ENCODE data around the gene ADNP2.
A peak's percentile ranks its signal among the peaks of the same experiment; 100 is the strongest.

ADNP2 gene

GRCh38 chr18:80172056-80172455 is 63.0 kb downstream of the ADNP2 start:
- DNase-seq (ENCODE audit: low spot score) = no peak

GRCh38 chr18:80173060-80173459 is 64.0 kb downstream of the ADNP2 start:
- DNase-seq (ENCODE audit: low spot score) = no peak

DNA sequence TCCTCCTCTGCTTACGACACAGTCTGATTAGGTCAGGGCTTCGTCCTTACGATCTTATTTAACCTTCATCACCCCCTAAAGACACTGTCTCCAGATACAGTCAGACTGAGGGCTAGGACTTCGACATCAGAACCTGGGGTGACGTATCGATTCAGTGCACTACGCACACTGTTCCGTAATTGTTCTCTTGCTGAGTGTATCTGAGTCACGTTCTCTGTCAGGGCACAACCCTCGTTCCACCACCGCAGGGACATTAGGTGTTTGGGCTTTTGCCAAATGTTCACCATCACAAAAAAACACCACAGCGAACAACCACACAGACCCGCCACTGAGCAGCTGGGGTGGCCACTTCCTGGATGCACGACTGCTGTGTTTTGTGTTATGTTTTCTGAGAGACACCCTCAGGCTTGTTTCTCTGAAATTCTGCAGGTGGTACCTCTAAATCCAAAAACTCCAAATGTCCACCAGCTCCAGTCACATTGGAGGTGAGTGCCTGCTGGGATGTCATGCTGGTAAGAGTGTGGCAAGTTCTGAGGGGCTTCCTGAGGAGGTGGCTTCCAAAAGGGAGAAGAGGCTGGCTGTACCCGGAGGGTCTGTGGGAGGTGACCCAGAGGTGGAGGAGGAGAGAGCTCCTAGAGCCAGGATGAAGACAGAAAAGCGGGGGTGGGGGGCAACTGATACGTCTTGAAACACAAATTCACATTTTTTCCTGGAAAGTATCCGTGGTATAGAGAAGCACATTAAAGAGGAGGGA is 66.6 kb downstream of the ADNP2 start:
- peak; percentile 21 for DNase-seq (ENCODE audit: low spot score)

DNA sequence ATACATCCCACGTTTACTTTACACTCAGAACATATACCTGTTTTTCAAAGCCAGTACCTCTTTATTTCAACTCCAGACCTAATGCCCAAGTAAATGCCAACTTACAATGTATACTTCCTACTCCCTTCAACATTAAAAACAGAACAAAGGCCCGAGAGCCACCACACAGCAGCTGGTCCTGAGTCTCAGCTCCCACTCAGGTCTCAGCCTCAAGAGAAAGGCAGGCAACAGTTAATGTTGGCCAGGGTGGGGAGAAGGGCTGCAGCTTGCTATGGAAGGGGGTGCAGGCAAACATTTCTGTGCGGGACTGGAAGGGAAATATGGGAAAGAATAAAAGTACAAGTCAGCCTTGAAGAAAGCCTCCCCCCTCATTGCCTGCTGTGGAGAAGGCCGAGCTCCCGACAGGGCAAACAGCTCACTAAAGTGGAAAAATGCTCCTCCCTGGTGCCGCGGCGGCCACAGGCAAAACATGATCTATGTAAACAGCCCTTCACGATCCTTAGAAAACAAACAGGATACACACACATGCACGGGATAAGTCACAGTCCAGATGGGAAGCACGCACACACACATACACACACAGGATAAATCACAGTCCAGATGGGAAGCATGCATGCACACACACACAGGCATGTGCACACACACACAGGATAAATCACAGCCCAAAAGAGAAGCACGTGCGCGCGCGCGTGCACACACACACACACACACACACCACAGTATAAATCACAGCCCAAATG is 67.4 kb downstream of the ADNP2 start:
- no peak for DNase-seq (ENCODE audit: low spot score)

DNA sequence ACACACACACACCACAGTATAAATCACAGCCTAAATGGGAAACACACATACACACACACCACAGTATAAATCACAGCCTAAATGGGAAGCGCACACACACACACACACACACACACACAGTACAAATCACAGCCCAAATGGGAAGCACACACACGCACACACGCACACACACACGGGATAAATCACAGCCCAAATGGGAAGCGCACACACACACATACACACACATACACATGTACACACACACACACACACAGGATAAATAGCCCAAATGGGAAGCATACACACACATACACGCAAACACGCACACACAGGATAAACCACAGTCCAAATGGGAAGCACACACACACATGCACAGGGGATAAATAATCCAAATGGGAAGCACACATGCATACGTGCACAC is 68.1 kb downstream of the ADNP2 start:
- DNase-seq (ENCODE audit: low spot score) = no peak

DNA sequence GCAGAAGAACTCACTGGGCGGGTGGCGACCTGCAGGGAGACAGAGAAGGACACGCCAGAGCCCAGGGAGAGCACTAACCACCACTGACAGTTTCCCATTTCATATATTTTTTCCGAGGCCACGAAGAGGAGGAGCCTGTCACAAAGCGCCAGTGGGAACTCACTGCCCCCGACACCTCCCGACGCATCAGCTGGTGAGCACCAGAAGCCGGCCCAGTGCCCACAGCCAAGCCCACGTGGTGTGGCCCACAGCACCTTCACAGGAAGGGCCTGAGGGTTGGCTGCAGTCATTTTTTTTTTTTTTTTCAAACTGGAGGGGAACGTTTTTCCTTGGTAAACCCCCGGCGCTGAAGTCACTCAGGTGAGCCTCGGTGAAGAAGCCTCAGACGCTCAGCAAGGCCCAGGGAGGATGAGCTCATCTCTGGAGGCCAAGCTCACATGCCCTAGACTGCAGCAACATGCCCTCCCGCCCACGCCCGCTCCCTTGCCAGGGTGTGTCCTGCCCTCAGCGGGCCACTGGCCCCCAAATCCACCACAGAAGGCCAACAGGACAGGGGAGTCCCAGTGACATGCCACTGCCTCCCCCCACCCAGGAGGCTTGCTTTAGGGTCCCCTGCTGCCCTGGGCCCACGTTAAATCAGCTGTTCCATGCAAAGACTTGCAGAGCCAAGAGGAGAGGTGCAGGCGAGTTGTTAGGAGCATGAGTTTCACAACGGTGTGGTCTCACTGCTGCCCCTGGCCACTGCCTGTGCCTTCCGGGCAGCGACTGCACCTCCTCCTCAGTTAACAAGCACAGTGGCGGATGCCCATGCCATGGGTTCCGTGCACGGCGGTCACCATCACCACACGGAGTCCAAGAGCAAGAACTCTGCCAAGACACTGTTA is 70.1 kb downstream of the ADNP2 start:
- no peak for DNase-seq (ENCODE audit: low spot score)

- DNase-seq (ENCODE audit: low spot score) = peak; percentile 19
Observed at GRCh38 chr18:80179857-80180558, 70.9 kb downstream of the ADNP2 start.

DNA sequence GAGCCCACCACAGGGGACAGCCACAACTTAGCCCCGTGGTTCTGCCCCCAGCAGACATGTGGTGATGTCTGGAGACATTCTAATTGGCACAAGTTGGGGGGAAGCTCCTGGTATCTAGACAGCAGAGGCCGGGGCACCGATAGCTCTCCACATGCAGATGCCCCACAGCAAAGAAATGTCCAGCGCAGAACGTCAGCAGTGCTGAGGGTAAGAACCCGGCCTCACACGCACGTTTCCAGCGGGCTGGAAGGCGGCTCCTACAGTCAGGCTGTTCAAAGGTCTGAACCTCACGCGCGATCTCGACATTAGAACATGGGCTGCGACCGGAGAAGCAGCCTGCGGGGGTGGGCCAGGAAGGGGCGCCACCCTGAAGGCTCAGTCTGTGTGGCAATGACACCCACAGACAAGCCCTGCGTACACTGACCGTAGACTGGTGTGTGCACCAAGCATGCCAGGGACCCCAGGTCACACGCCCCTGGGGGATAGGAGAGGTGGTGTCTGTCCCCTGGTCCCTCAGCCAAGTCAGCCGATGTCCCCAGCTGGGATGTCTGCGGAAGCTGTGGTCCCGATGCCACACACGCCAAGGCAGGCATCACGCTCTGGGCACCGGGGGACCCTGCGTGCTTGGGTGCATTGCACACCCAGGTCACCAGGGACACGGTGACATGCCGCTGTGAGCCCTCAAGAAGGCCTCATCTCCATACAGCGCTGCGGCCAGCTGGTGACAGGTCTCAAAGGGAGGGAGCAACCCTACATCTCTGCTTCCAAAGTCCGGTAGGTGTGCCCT is 71.9 kb downstream of the ADNP2 start:
- no peak for DNase-seq (ENCODE audit: low spot score)

GRCh38 chr18:80181642-80182461 is 72.8 kb downstream of the ADNP2 start:
- no peak for DNase-seq (ENCODE audit: low spot score)

- DNase-seq (ENCODE audit: low spot score) = no peak
Observed at GRCh38 chr18:80182855-80183254, 73.8 kb downstream of the ADNP2 start.

- DNase-seq (ENCODE audit: low spot score) = no peak
Observed at GRCh38 chr18:80183273-80184050, 74.4 kb downstream of the ADNP2 start.

DNA sequence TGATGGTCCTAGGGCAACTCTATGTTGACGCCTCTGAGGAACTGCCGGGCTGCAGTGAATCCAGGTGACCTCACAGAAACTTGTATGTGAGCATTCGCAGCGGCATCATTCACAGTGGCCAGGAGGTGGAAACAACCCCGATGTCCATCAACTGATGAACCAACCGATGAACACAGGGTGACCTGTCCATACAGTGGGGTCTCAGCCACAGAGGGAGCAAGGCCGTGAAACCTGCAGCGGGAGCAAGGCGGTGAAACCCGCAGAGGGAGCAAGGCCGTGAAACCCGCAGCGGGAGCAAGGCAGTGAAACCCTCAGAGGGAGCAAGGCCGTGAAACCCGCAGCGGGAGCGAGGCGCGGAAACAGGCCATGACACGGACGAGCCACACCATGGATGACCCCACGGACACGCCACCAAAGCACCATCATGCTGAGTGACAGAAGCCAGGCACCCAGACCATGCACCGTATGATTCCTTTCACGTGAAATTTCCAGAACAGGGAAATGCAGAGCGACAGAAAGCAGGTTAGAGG is 75.2 kb downstream of the ADNP2 start:
- DNase-seq (ENCODE audit: low spot score) = no peak

DNA sequence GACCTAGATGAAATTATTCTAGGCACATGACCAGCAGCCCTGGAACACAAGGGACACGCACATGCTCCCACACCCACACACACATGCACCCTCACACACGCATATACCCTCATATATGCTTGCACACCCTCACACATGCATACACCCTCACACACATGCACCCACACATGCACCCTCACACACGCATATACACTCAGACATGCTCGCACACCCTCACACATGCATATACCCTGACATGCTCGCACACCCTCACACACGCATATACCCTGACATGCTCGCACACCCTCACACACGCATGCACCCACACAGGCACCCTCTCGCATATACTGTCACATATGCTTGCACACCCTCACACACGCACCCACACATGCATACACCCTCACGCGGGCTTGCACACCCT is 76.5 kb downstream of the ADNP2 start:
- no peak for DNase-seq (ENCODE audit: low spot score)

GRCh38 chr18:80187956-80188642 is 79.0 kb downstream of the ADNP2 start:
- no peak for DNase-seq (ENCODE audit: low spot score)

DNA sequence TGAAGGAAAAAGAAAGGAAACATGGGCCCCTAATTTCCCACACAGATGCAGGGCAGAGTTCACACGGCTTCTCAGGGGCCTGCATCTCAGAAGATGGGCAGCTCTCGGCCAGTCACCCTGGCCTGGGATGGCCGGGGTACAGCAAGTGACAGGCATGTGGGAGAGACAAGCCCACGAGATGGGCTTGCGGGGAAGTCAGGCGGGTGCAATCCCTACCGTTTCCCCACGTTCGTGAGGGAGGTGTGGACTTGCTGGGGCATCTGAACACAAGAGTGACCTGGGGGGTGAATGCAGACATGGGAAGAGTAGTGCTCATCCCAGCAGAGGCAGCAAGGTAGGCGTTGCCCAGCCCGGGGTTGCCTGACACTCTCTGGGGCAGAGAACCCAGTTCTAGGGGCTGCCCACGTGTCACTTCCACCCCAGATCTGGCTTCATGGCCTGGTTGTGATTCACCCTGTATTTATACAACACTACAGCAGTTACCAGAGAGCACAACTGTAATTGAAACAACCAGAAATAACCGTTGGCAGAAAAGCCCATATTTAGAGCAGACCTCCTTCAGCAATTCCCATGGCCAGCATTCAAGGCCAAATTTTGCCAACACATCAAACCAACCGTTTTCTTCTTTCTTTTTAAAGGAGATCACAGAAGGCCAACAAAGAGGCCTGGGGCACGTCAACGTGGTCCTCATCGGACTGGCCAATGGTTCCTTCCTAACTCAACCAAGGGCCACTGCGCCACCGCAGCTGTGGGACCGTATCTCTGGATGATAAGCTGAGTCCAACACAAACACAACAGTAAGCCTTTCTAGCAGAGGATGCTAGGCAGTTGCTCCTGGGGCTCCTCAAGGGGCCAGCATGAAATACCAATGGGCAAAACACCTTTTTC is 79.8 kb downstream of the ADNP2 start:
- DNase-seq (ENCODE audit: low spot score) = no peak

GRCh38 chr18:80189531-80189865 is 80.4 kb downstream of the ADNP2 start:
- DNase-seq (ENCODE audit: low spot score) = no peak
